ENCODE results near the gene ADGRB2.

- TF ChIP-seq CTCF (IDR thresholded peaks at IDR 0.05) (no peak), POLR2A (IDR thresholded peaks at IDR 0.05) (no peak)
Observed at GRCh38 chr1:31783846-31784245, 19.7 kb upstream of the ADGRB2 start.
